Measurements from ENCODE around the gene DTD2. TPM values are rescaled to one million over a fixed set of nuclear protein-coding genes. Genes with fewer than 3 reads are reported as not detected.

Gene DTD2
- total and polyA plus RNA-seq, 2 of the 8 experiments (the other 6 are each of a cell fraction or from before 2014, with no cell fraction given) = 12.0 to 19.5 TPM

DNA sequence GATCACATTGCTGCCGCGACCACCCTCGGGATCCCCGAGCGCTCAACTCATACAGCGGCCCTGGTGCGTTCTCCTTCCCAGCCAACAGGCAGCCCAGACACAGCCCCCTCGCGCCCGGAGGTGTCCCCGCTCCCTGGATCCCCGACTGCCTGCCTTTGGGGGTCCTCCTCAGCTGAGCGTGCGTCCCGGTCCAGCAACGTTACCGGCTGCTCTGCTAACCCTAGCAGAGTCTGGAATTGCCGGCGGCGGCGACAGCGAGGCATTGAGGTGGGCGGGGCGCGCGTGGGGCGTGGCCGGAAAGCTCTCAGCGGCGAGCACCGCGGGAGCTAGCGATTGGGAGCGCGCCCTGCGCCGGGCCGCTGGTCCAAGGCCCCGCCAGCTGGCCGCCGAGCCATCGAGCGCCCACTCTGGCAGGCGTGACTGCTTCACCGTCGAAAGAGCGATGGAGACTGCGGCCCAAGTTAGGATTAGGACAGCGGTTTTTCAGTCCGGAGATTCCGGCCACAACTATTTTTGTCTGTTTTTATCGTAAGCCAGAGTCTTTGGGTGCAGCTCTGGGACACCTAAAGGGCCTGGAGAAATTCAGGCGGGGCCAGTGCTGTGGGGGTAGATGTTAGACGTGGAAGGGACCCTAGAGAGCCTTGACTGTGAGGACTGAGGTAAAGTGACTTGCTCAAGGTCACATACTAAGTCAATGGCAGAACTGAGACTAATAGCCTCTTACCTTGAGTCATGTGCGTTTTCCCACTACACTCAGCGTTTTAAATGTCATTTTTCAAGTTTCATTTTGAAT is 36.8 kb downstream of the DTD2 start, which contains the start of gene HEATR5A:
Gene HEATR5A (minus strand): TSS at position 232 of the 793 bp plus-strand sequence. CDS start 17,575 bp downstream, outside the sequence.
- no peak within 1 kb of the TSS for H3K23ac ChIP-seq (ENCODE audit: insufficient read length)
- H2BK15ac ChIP-seq (ENCODE audit: low read length) = no peak within 1 kb of the TSS
- H3K4me1 ChIP-seq (replicated peaks in 1 of 4; ENCODE audit: control insufficient read depth in 3 of 4, insufficient read depth in 4 of 4, low read length in 3 of 4) = no peaks in the 10 kb centered on the region
- no peaks in the 10 kb centered on the region; the same call in 1 of the 2 replicates for H3K23me2 ChIP-seq (ENCODE audit: low read depth, low read length)
- H3K14ac ChIP-seq (ENCODE audit: insufficient read length) = no peak within 1 kb of the TSS
- peak within 1 kb of the TSS; percentile 91 for H4K8ac ChIP-seq (ENCODE audit: extremely low read depth, insufficient read depth, low read length)
- 5% methylated on average over 53 of the region's 56 CpGs; no CpG with 5 or more reads in 1 of the 2 experiments for WGBS, 2 experiments (ENCODE audit: extremely low coverage in 1 of 2, insufficient coverage in 1 of 2, insufficient read length in 1 of 2, insufficient replicate concordance in 2 of 2, low coverage in 1 of 2, low lambda C conversion rate in 2 of 2, missing lambda C conversion rate in 1 of 2)
- peaks cover 0 to 18% of the 10 kb centered on the region in 2 experiments; a peak in 2 of 4 replicates for H3K79me2 ChIP-seq (ENCODE audit: control insufficient read depth in 1 of 2, insufficient read depth in 2 of 2, low read length in 2 of 2)
- H4K5ac ChIP-seq (ENCODE audit: insufficient read length, low read depth, low read length) = peak within 1 kb of the TSS; percentile 55
- H2BK5ac ChIP-seq (ENCODE audit: low read depth, low read length) = peak within 1 kb of the TSS; percentile 68
- peak; percentile 79 to 96 for DNase-seq (ENCODE audit: low read depth in 1 of 2, low spot score in 2 of 2)
- H4K91ac ChIP-seq (replicated peaks; ENCODE audit: insufficient read length, low read length) = no peak within 1 kb of the TSS
- H2AFZ ChIP-seq (ENCODE audit: low read length) = peak within 1 kb of the TSS; percentile 87
- ChIA-PET CTCF (ENCODE audit: partially characterized antibody) (interaction anchor here (0.8 to 3.1 kb wide), 2 partner anchors 14 to 29 kb away, joined by 3 to 14 read pairs; no protein-coding TSS in a partner anchor), POLR2A (ENCODE audit: partially characterized antibody) (interaction anchor here (0.7 to 2.0 kb wide), 11 partner anchors 9 to 1053 kb away, joined by 3 to 8 read pairs (median 4); partner anchors contain the start of genes ARHGAP5 and DTD2)
- peak within 1 kb of the TSS; percentile 20; the same call in 1 of the 2 replicates for H3K27ac ChIP-seq (ENCODE audit: low read depth, low read length)
- peak within 1 kb of the TSS; percentile 71; the same call in 1 of the 2 replicates for H3K18ac ChIP-seq (ENCODE audit: extremely low read depth, low read length)
- peak within 1 kb of the TSS; percentile 58 to 67 for H3K4me2 ChIP-seq (ENCODE audit: insufficient read depth in 1 of 2, low read depth in 2 of 2, low read length in 2 of 2)
- no peaks in the 10 kb centered on the region for H3K79me1 ChIP-seq (ENCODE audit: low read depth, low read length)
- 0 out of 2 replicates have a peak within 1 kb of the TSS, but pooled peaks have one; percentile 60 for H2BK12ac ChIP-seq (ENCODE audit: low read depth, low read length)
- H4K20me1 ChIP-seq (replicated peaks in 1 of 2; ENCODE audit: control insufficient read depth in 1 of 2, insufficient read depth in 2 of 2, low read length in 2 of 2) = no peaks in the 10 kb centered on the region
- peak within 1 kb of the TSS; percentile 87 to 93 (median 88) for H3K4me3 ChIP-seq (ENCODE audit: extremely low read depth in 1 of 4, insufficient read depth in 2 of 4, low read depth in 3 of 4, low read length in 4 of 4)
- H3K56ac ChIP-seq (replicated peaks; ENCODE audit: insufficient read length, low read depth, low read length) = no peak within 1 kb of the TSS
- H2BK20ac ChIP-seq (ENCODE audit: low read length) = no peak within 1 kb of the TSS
- H3K4ac ChIP-seq (replicated peaks; ENCODE audit: insufficient read length, low read depth, low read length) = no peak within 1 kb of the TSS
- no peaks in the 10 kb centered on the region for H3K27me3 ChIP-seq (replicated peaks in 1 of 4; ENCODE audit: control insufficient read depth in 3 of 4, extremely low read depth in 1 of 4, insufficient read depth in 3 of 4, low read length in 3 of 4)
- FAIRE-seq = no peak
- no peak within 1 kb of the TSS for H2BK120ac ChIP-seq (replicated peaks; ENCODE audit: low read depth, low read length)
- no peaks in the 10 kb centered on the region for H3K36me3 ChIP-seq (ENCODE audit: control insufficient read depth in 2 of 4, insufficient read depth in 4 of 4, low read length in 3 of 4)
- no peaks in the 10 kb centered on the region for H3K9me3 ChIP-seq (ENCODE audit: insufficient read depth in 2 of 2, low read depth in 1 of 2, low read length in 1 of 2)
- H3K9ac ChIP-seq (replicated peaks in 1 of 4; ENCODE audit: extremely low read depth in 1 of 4, low read depth in 3 of 4, low read length in 3 of 4) = peak within 1 kb of the TSS; percentile 58 to 86 (median 70)
- H2AK5ac ChIP-seq (ENCODE audit: low read depth, low read length) = no peak within 1 kb of the TSS
- peak; percentile 69; the same call in 1 of the 2 replicates for TF ChIP-seq GTF2F1 (IDR thresholded peaks at IDR 0.05; ENCODE audit: borderline replicate concordance, low read depth, low read length)
- TF ChIP-seq ATF2 (IDR thresholded peaks at IDR 0.05; ENCODE audit: low read length) = no peak
- TF ChIP-seq SP2 (IDR thresholded peaks at IDR 0.05; ENCODE audit: low read length) = no peak
- no peak for TF ChIP-seq SUZ12 (IDR thresholded peaks at IDR 0.05; ENCODE audit: low read length)
- peak; percentile 95 for TF ChIP-seq TAF7 (optimal IDR thresholded peaks at IDR 0.05; ENCODE audit: borderline replicate concordance, low read depth, low read length)
- TF ChIP-seq MAFK (IDR thresholded peaks at IDR 0.05; ENCODE audit: low read depth, low read length) = no peak
- no peak for TF ChIP-seq RFX5 (IDR thresholded peaks at IDR 0.05; ENCODE audit: borderline replicate concordance, low read depth, low read length)
- TF ChIP-seq HDAC2 (IDR thresholded peaks at IDR 0.05; ENCODE audit: borderline replicate concordance in 1 of 2, low read depth in 2 of 2, low read length in 2 of 2) = 0 out of 4 replicates have a peak, but pooled peaks of 1 of the 2 experiments have one; percentile 75
- TF ChIP-seq FOSL1 (IDR thresholded peaks at IDR 0.05; ENCODE audit: insufficient read depth, low read depth, low read length) = no peak
